GM10248 (cell line): ENCODE measurements around the gene KDELR1.

ENCODE experiments used
- CTCF ChIA-PET: fragments of 300-600 bp; sonication (Branson Sonifier 250); formaldehyde crosslinking; extraction: SDS; loops from one replicate; lab custom pipeline; 2021; ENCODE audit warnings: antibody characterized with exemption; lab: Yijun Ruan, JAX
- POLR2A ChIA-PET: fragments of 350-650 bp; sonication (Branson Sonifier 250); formaldehyde crosslinking; extraction: SDS; loops from one replicate; lab custom pipeline; 2020; ENCODE audit warnings: antibody characterized with exemption; lab: Yijun Ruan, JAX
- DNase-seq: peaks from one replicate; pipeline ENCODE4 v3.0.0; 2012; ENCODE audit errors: extremely low spot score
- CTCF ChIP-seq: IDR thresholded peaks from 2 replicates; pipeline ENCODE4 v1.5.1; 2012; ENCODE audit warnings: mild to moderate bottlenecking, low read depth; ENCODE audit errors: extremely low read depth, missing control alignments, control extremely low read depth

The KDELR1 gene

DNA sequence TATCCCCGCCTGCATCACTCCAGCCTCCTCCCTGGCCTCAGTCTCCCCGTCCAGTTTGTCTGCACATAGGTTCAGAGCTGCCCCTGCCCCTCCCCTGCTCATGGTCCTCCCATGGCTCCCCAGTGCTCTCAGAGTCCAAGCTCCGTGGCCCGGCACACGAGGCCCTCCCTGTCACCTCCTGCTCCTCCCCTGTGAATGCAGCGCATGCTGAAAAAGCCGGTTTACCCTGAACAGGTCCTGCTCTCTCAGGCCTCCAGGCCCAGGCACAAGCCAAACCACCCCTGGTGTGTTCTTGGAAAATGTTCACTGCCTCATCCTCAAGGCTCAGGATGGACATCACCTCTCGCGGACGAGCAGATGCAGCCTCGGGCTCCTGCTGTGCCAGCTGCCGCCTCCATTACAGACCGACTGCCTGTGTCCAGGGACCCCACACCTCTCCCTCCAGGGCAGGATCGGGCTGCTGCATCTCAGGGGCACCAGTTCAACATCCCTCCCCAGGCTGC, 53.0 kb downstream of the KDELR1 start:
- TF ChIP-seq CTCF, result no peak
- ChIA-PET POLR2A (no interaction called here), CTCF (interaction anchor here (1.3 to 10.7 kb wide), 3 partner anchors 8 to 20 kb away, joined by 3 to 248 read pairs (median 5); partner anchors contain the start of gene EMP3)
- DNase-seq, result no peak

GRCh38 chr19:48333467-48334384, 57.6 kb downstream of the KDELR1 start:
- peak; percentile 96 for TF ChIP-seq CTCF
- CTCF ChIA-PET, result interaction anchor here (0.8 to 10.7 kb wide), 25 partner anchors 8 to 275 kb away, joined by 3 to 248 read pairs (median 6); partner anchors contain the start of genes CARD8, EMP3, SPACA4 and SYNGR4

DNA sequence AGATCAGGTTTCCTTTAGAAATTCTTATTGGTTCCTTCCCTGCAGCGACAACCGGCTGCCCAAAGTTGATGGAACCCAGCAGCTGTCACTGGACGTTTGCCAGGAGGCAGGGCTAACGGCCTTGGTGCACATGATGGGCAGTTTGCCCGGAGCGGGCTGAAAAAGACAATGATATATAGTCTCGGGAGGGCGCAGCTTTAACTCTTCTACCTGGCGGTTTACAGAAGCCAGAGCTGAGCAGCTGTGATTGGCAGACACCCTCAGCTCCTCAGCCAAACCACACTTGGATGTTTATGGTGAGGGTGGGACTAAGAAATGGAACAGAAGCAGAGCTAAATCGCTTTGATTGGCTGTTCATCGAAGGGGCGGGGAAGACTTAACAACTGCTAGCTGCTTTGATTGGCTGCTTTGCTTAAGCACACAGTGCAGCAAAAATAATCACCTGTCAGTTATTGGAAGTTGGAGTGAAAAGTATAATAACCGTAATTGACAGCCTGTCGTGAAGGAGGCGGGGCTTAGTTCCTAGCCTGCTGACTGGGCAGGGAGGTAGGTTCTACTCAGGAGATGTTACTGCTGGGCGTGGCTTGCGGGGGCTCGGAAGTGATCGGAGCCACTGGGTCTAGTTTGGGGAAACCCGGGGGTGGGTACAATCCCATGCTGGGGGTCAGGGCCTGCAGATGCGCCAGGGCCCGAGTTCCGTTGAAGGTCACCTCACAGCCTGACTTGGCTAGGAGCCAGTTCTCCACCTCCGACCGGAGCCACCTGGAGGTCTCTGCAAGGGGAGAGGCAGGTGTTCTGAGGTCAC, 58.5 kb downstream of the KDELR1 start:
- TF ChIP-seq CTCF, result no peak
- ChIA-PET CTCF (interaction anchor here (0.8 to 10.7 kb wide), 13 partner anchors 8 to 274 kb away, joined by 3 to 248 read pairs (median 7); partner anchors contain the start of genes CARD8, EMP3, SPACA4 and SYNGR4), POLR2A (interaction anchor here (1.2 kb wide), 1 partner anchor 11 kb away, joined by 9 read pairs; a partner anchor contains a TSS)
- peak; percentile 95 for DNase-seq

More at GRCh38 chr19:48333467-48334384, 57.6 kb downstream of the KDELR1 start:
- POLR2A ChIA-PET, result interaction anchor here (0.5 to 1.3 kb wide), 7 partner anchors 12 to 634 kb away, joined by 3 to 10 read pairs (median 7); partner anchors contain the start of genes RPL18, SPHK2, SYNGR4 and TMEM143
- DNase-seq, result peak; percentile 94
